GM19468 (cell line): Measurements from ENCODE around the gene RNF8.

Source experiments
- ATAC-seq: cut with Tn5 transposase; IDR thresholded peaks from one replicate; pipeline ENCODE4 v1.9.1; 2021; ENCODE audit warnings: mild to moderate bottlenecking, moderate library complexity, moderate number of reproducible peaks; ENCODE audit not compliant: unreplicated experiment; ENCODE audit errors: extremely low read depth

Gene RNF8

DNA sequence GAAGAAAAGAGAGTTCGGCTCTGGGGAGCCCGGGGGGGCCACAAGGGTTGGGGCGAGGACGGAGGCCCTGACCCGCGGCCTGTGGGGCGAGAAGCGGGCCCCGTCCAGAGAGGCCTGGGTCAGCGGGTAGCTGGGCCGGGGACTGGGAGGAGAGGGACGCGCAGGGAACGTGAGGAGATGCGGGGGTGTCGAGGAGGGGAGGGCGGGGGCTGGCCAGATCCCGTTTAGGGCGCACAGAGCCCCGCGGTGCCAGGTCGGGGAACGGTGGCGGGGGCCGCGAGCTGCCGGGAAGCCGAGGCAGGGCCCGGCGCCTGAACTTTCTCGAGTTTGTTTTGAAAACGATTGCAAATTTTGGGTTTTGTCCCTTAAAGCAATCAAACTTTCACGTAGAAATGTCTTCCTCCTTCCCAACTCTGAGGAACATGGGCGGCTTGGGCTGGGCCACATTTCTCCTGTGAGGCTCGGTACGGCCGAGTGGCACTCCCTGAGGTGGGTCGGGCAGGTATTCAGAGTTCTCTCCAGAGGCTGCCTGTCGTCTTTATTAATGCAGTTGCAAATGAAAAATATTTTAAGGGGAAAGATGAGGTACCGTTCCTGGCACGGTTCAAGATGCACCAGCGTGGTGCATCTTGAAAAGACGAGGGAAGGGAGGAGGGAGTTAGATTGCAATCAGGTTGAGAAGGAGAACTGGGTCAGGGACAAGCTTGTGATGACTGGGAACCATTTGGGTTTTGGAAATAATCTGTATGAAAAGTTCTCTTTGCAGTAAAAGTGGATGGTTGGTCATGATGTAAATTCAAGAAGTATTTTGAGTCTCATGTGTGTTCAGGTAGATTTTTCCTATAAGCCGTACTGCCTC is 972 bp downstream of the RNF8 start:
- no peak for ATAC-seq

DNA sequence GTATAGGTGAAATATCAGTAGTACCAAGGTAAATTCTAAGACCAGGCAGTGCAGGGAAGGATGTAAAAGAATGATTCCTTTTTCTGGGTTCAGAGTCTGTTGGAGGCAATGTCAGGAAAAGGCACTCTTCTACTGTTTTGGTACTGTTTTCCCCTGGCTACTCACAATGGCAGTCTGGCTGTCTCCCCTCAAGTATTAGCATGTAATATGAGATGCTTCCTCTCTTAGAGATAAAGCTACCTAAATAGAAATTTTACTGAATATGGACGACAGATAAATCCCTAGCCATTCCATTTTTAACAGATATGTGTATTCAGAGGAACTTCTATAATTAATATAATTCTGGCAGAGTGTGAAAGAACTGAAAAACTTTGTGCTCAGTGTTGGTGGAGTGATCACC is 3.5 kb downstream of the RNF8 start:
- no peak for ATAC-seq

DNA sequence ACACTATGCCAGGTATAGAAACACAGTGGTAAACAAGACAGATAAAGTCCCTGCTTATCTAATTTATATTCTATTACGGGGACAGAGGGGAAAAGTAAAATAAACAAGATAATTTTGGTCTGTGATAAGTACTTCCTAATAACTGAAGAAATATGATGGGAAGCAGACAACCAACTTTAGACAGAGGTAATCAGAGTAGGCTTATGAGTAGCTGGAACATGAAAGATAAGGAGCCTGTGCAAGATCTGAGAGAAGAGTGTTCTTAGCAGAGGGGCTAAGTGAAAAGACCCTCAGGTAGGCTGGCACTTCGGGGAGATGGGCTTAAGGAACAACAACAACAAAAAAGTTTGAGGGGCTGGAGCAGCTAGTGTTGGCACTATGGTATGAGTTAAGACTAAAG is 4.1 kb downstream of the RNF8 start:
- no peak for ATAC-seq

DNA sequence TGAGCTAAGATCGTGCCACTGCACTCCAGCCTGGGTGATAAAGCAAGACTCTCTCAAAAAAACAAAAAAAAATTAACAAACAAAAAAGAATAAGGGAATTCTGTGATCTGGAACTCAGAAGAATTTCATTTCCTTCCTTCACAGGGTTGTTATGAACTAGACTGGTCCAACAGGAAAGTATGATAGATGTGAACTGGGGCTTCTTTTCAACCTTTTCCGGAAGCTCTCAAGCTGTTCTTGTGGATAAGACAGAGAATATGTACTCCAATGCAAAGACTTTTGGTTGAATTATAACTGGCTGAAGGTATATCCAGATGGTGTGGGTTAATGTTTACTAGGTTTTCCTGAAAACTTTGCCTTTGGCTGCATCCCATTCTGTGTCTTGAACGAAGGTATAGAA is 5.3 kb downstream of the RNF8 start:
- no peak for ATAC-seq

DNA sequence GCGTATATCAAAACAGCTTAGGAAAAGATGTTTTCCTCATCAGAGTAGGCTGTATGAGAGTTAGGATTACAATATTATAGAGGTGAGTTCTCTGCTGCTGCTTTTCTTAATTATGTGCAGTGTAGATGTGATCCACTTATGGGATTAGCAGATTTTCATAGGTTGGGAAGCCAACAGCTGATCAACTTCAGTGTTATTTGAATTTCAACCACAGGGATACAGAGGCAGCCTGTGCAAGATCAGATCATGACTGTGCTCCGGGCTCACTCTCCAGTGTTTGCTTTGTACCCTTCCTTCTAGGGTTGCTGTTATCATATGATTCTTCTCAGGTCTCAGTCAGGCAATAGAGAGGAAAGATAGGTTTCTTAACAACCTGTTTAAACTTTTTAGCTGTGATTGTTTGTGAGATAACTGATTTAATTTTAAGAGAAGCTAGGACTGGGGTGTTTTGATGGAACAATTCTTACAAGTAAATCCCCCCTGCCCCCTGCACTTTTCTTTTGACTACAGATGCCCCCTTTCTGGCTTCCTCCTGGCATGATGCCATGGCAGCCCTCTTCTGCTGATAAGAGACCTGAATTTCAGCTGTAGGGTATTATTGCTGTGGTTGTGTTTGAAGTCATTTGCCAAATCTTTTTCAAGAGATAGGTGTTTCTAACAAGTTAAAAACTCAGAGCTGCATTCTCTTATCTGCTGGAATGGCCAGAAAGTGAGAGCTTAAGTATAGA is 8.5 kb downstream of the RNF8 start:
- ATAC-seq, result no peak

DNA sequence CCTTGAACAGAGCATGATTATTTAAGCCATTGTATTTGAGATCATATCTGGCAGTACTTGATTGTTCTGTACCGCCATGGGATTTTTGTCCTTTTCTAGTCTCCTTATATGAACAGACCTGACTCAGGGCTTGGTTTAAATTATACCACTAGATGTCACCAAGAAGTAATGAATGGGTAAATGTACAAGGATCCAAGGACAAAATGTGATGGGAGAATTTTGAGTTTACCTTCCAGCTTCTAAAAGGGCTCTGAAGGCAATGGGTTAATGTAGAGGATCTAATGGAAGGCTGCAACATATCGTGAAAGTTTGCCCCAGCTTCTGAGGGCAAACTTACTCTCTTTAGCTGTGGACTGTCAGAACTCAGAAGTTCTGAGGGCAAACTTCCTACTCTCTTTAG is 12.0 kb downstream of the RNF8 start:
- ATAC-seq, result no peak

DNA sequence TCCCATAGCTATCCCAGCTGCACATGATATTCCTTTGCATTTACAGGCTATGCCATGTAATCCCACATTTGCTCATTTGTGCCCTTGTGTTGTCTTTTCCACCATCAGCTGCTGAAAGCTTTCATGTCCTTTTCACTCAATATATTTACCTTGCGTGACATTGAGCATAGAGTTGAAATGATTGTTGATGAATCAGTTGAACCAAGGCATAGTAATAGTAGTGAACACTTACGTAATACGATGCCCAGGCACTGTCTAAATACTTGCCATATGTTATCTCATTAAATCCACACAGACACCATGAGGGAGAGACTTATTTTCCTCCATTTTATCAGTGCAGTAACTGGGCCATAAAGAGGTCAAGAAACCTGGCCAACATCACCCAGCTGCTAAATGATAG is 13.1 kb downstream of the RNF8 start:
- ATAC-seq, result no peak

DNA sequence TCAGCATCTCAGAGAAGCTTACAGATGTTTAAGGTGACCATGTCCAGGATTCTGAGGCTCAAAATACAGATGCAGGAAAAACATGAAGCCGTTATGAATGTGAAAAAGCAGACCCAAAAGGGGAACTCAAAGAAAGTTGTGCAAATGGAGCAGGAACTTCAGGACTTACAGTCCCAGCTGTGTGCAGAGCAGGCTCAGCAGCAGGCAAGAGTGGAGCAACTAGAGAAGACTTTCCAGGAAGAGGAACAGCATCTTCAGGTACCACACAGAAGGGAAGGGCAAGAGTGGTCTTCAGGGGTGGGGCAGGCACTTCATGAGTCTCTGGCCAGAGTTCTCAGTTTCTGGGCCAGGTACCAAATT is 15.2 kb downstream of the RNF8 start:
- ATAC-seq, result no peak

DNA sequence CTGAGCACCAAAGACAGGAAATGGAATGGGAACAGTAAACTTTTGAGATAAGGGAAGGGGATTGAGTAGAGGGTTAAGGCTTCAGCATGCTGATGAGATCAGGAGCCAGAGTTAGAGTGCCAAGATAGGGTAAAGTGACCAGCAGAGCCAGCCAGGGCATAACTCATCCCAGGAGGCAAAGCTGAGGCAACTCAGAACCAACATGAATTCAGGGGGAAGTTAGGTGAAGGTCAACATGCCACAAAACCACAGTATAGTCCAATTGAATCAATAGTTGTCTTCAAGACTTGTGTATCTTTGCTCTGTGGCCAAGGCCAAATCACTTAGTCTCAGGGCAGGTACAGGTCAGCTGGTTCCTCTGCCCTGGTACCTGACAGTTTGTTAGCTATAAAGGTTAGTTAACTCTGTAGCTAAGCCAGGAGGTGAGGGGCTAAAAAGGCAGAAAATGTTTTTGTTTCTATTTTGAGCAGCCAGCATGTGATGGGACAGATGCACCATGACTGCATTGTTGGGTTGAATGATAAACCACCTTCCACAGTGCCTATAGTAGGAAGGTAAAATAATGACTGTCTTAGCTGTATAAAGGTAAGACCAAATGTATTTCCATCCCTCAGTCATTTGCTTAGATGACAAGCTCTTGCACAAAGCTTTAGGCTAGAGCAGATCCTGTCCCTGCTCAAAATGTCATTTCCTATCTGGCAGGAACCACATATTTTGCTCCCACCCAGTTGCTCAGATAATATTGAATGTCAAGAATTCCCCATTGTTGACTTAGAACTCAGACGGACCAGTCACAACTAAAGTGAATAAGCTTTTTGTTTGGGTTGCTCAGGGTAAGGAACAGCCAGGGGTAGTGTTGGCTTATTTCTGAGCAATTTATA is 15.8 kb downstream of the RNF8 start:
- no peak for ATAC-seq

DNA sequence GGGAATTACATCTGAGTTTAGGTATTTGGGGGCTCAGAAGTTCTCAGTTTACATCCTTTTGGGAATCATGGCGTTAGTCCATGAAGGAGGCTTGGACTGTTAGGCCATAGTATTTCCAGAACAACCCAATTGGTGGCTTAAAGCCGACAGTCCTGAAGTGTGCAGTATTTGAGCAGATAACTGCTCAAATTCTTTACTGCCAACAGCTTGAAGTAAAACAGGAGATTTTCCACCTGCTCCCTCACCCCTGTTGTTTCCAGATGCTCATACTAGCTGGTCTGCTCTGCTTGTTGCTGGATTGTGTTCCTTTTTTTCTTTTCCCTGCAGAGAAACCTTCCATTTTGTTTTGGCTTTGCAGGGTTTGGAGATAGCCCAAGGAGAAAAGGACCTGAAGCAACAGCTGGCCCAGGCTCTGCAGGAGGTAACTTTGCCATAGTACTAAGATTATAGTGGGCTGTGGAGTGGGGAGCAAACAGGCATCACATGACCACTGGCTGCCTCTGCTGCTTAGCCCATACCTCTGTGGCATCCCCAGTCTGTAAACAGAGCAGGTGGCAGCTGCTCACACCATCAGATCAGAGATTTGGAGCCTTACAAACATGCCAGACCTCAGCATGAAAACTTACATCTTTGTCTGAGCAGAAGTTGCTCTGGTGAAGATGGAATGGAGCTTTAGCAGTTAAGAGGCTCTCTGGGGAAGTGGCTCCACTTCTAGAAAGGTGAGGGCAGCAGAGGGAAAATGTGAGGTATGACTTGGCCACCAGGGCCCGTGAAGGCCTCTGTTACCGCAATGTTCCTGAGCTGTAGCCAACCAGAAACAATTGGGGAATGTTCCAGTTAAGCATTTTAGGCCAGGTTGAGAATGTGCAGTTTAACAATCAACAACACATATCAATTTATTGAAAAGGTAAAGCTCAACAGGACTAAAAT is 17.6 kb downstream of the RNF8 start:
- no peak for ATAC-seq

DNA sequence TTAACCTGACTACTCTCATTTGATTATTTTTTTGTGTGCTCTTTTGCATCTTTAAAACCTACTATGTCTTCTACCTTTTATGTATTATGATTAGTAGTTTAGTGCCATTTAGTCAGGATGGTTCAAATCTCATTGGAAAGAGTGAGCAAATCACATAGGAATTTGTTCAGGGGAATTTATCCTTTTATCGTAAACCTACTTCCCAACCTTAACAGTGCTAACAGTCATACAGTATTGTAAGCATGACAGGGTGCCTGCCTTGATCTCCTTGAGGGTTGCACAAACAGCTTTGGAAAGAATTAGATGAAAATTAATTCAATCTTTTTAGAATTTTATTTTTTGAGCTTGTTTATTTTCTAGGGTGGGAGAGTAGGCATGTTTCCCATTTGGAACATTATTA is 18.3 kb downstream of the RNF8 start:
- no peak for ATAC-seq

DNA sequence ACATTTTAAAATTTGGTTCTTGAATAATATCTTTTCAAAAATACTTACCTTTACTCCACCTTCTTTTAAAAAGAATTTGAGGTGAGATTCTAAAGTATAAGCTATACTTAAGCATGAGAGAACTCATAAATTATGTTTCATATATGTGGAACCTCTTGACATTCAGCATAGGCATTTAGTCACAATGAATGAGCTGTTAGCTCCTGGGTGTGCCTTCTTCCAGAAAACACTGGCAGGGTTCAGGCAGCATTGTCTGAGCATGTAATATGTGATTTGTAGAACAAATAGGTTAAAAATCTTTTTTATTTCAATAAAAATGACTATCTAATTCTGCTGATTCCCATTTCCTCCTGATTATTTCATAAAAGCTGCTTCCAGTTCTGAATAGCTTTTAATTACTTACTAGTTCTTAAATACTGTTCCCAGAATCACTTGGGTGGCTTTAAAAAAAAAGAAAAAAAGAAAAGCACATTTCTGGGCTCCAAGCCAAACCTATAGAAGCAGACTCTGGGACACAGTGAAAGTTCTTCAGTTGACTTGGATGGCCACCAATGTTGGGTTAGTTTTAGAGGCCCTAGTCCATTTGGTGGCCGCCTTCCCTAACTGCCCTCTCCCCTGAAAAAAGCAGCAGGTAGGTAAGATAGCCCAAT is 20.2 kb downstream of the RNF8 start:
- ATAC-seq, result no peak

DNA sequence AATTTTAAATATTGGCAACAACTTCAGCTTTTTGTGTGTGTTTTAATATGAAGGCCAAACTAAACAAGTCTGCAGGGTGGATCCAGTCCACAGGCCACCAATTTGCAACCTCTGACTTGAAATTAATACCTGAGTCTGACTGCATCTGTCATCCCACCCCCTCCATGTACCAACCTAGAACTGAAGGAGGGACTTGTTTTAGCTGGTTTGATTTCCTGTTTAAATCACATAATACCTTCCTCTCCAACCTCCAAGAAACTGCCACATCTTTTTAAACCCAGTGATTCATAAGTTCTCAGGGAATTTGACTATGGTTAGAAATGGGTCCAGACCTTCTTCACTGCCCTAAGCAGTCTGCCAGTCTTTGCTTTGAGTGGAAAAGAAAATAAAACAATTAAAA is 21.6 kb downstream of the RNF8 start:
- no peak for ATAC-seq

DNA sequence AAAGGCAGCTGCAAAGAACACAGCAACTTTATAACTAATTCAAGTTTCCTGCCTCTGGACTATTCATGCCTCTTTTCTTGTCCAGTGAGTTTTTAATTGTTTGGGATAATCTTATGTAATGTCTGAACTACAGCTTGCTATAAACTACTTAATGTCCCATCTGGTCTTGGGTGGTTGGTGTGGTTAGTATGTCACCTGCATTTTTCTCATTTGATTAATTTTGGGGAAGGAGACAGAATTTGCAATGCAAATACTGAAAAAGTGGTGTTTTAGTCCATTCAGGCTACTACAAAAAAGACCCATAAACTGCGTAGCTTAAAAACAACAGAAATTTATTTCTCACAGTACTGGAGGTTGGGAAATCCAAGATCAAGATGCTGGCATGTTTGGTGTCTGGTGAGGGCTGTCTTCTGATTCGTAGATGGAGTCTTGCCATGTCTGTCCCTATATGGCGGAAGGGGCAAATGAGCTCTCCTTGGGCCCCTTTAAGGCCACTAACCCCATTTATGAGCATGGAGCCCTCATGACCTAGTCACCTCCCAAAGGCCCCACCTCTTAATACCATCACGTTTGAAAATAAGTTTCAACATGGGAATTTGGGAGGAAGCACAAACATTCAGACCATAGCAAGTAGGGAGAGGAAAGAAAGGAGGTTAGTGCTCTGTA is 22.4 kb downstream of the RNF8 start:
- ATAC-seq, result no peak

DNA sequence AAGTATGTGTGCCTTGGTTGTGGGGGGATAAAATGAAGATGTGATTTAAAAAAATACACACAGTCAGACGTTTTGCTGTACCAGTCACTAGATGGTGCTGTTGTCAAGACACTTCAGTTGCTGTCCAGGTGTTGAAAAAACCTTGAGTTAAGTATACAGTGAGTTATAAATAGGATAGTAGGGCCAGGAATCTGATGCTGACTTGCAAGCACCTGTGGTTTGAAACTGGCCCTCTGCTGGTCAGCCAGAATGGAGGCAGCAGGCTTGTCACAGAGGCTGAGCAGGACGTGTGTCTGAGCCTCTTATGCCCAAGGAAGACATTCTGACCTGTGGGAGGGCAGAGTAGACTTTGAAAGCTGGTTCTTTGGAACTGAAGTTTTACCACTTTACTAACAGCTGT is 27.8 kb downstream of the RNF8 start:
- ATAC-seq, result no peak

DNA sequence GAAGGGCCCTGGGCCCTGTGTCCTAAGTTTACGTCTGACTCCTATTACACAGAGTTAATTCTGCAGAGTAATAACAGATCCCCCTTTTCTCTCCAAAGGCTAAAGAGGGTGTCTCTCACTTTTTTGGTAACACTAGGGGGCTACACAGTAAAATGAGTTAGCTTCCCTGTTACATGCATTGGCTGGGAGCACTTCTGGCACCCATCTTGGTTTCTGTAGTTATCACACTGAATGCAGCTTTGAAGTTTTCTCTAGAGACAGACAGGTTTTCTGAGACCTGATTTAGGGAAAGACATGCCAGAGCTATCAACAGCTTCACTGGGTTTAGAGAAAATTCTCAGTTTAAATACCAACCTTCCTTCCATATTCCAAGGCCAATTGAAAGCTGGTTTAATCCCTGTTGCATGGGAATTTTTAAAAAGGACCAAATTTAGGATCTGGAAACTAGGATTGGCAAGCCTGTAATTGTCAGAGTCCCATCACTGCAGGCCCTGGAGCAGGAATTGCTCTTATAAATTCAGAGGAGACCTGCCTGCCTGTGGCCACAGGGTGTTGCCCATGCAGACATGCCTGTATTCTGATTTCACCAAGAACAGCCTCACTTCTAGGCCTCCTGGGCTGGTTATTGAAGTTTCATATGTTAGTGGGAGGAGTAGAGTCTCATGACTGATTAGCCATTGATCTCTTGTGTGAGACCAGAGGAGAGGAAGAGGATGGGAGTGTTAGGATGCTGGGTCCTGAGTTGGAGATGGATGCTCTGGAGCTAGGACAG is 29.4 kb downstream of the RNF8 start:
- ATAC-seq, result no peak

DNA sequence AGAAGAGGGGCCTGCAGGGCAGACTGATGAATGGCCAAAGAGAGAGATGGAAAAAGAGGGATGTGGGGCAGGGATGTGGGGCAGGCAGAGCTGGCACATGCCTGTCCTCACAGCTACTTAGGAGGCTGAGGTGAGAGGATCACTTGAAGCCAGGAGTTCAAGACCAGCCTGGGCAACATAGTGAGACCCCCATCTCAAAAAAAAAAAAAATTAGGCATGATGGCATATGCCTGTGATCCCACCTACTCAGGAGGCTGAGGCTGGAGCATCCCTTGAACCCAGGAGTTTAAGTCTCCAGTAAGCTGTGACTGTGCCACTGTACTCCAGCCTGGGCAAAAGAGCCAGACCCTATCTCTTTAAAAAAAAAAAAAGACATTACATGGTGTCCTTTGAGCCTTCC is 34.8 kb downstream of the RNF8 start:
- ATAC-seq, result no peak

DNA sequence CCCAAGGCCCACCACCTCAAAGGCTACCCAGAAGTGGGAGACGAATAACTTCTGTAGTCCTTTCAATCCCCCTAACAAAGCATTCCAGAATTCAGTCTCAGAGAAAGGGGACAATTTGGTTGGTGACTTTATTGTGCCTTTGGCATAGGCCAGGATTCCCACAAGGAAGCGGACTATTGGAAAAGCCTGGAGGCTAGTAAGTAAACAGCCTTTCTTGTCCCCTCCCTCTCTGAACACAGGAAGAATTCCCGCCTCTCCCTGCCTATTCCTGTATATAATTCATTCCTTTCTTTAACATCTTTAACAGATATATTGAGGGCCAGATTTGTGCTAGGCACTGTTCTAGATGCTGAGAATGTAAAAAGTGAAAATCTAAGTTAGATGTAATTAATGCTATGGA is 36.1 kb downstream of the RNF8 start:
- no peak for ATAC-seq
